Skin of body (tissue), 2 donors: ENCODE data around the gene FIBP. TPM values are rescaled to one million over a fixed set of nuclear protein-coding genes. Genes with fewer than 3 reads are reported as not detected.

Source experiments
- DNase-seq: peaks from one replicate; lab custom pipeline; 2025; lab: John Stamatoyannopoulos, UW
- total RNA-seq: library from RNA; depleted of rRNA; stranded (reverse); fragments of >200 nt; gene quantifications from one replicate; pipeline ENCODE4 v1.2.3, GENCODE V29; 2014

FIBP gene
- 51.0 TPM for total RNA-seq

GRCh38 chr11:65888163-65888814 lies at the start of gene FIBP:
FIBP (minus strand) TSS chr11:65888471; CDS start chr11:65888418, 53 bp downstream.
- DNase-seq = peak; percentile 98

- no peak for DNase-seq
Measured at GRCh38 chr11:65937766-65938165, 49.5 kb upstream of the FIBP start.

- DNase-seq = no peak
Measured at GRCh38 chr11:65934014-65934413, 45.7 kb upstream of the FIBP start.

GRCh38 chr11:65932558-65932919 lies 44.3 kb upstream of the FIBP start:
- no peak for DNase-seq

GRCh38 chr11:65931773-65932557 lies 43.7 kb upstream of the FIBP start:
- DNase-seq = no peak

- no peak for DNase-seq
Measured at GRCh38 chr11:65928667-65929066, 40.4 kb upstream of the FIBP start.

- no peak for DNase-seq
Measured at GRCh38 chr11:65927904-65928397, 39.7 kb upstream of the FIBP start.

- no peak for DNase-seq
Measured at GRCh38 chr11:65925397-65925796, 37.1 kb upstream of the FIBP start.

- DNase-seq = no peak
Measured at GRCh38 chr11:65922565-65922964, 34.3 kb upstream of the FIBP start.

GRCh38 chr11:65921876-65922275 lies 33.6 kb upstream of the FIBP start:
- no peak for DNase-seq

- no peak for DNase-seq
Measured at GRCh38 chr11:65921033-65921555, 32.8 kb upstream of the FIBP start.

- no peak for DNase-seq
Measured at GRCh38 chr11:65920372-65920802, 32.1 kb upstream of the FIBP start.

GRCh38 chr11:65919573-65920371 lies 31.5 kb upstream of the FIBP start:
- no peak for DNase-seq

- DNase-seq = peak; percentile 97
Measured at GRCh38 chr11:65919141-65919572, 30.9 kb upstream of the FIBP start, which contains the start of gene DRAP1. DRAP1 (plus strand) TSS chr11:65919426; CDS start chr11:65919502, 76 bp downstream.

GRCh38 chr11:65918211-65919140 lies 30.2 kb upstream of the FIBP start, which contains the start of gene C11orf68:
C11orf68 (minus strand) TSS chr11:65919062; CDS start chr11:65919031, 31 bp downstream.
- DNase-seq = no peak

- DNase-seq = no peak
Measured at GRCh38 chr11:65917434-65918210, 29.4 kb upstream of the FIBP start.

GRCh38 chr11:65917077-65917433 lies 28.8 kb upstream of the FIBP start:
- DNase-seq = no peak

- no peak for DNase-seq
Measured at GRCh38 chr11:65916391-65916790, 28.1 kb upstream of the FIBP start.

GRCh38 chr11:65915821-65916251 lies 27.6 kb upstream of the FIBP start:
- no peak for DNase-seq
